ENCODE measurements around the gene IL16. TPM values are rescaled to one million over a fixed set of nuclear protein-coding genes. Genes with fewer than 3 reads are reported as not detected.

The IL16 gene
- total RNA-seq (0.14 TPM in 1 of 2 replicates, not detected in the other), polyA plus RNA-seq (0.45 TPM in 1 of 2 replicates, not detected in the other)

- Histone ChIP-seq H3K9me3 (ENCODE audit: low read depth) (no peaks in the 10 kb centered on the region), H3K27ac (no peak within 1 kb of the TSS), H3K4me3 (no peak within 1 kb of the TSS), H3K27me3 (no peaks in the 10 kb centered on the region), H3K36me3 (no peaks in the 10 kb centered on the region), H3K4me1 (ENCODE audit: low read depth) (no peaks in the 10 kb centered on the region)
- TF ChIP-seq, protein P1, sequence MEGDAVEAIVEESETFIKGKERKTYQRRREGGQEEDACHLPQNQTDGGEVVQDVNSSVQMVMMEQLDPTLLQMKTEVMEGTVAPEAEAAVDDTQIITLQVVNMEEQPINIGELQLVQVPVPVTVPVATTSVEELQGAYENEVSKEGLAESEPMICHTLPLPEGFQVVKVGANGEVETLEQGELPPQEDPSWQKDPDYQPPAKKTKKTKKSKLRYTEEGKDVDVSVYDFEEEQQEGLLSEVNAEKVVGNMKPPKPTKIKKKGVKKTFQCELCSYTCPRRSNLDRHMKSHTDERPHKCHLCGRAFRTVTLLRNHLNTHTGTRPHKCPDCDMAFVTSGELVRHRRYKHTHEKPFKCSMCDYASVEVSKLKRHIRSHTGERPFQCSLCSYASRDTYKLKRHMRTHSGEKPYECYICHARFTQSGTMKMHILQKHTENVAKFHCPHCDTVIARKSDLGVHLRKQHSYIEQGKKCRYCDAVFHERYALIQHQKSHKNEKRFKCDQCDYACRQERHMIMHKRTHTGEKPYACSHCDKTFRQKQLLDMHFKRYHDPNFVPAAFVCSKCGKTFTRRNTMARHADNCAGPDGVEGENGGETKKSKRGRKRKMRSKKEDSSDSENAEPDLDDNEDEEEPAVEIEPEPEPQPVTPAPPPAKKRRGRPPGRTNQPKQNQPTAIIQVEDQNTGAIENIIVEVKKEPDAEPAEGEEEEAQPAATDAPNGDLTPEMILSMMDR (IDR thresholded peaks at IDR 0.05; ENCODE audit: low read depth, low read length), result no peak
- no peak for DNase-seq (ENCODE audit: low read depth in 1 of 2, low spot score in 1 of 2)
These were observed at the start of gene IL16 for GRCh38 chr15:81196576-81197254. Gene IL16, plus strand, starts transcription at chr15:81196879. Its CDS starts 28,521 bp downstream, at chr15:81225400.

- H3K9me3 ChIP-seq (ENCODE audit: low read depth), result no peaks in the 10 kb centered on the region
- TF ChIP-seq, protein P1 (IDR thresholded peaks at IDR 0.05; ENCODE audit: low read depth, low read length), result no peak
- H3K4me1 ChIP-seq (ENCODE audit: low read depth), result no peaks in the 10 kb centered on the region
- H3K27me3 ChIP-seq, result no peaks in the 10 kb centered on the region
- H3K27ac ChIP-seq, result no peak overlapping the region
- no peak for DNase-seq (ENCODE audit: low read depth in 1 of 2, low spot score in 1 of 2)
- no peak overlapping the region for H3K4me3 ChIP-seq
- no peaks in the 10 kb centered on the region for H3K36me3 ChIP-seq
These were observed 45.3 kb upstream of the IL16 start for GRCh38 chr15:81151389-81151788.

GRCh38 chr15:81152339-81152738, 44.3 kb upstream of the IL16 start:
- Histone ChIP-seq H3K4me1 (ENCODE audit: low read depth) (no peaks in the 10 kb centered on the region), H3K36me3 (no peaks in the 10 kb centered on the region), H3K4me3 (no peak overlapping the region), H3K27me3 (no peaks in the 10 kb centered on the region), H3K27ac (no peak overlapping the region), H3K9me3 (ENCODE audit: low read depth) (no peaks in the 10 kb centered on the region)
- no peak for DNase-seq (ENCODE audit: low read depth in 1 of 2, low spot score in 1 of 2)
- TF ChIP-seq, protein P1 (IDR thresholded peaks at IDR 0.05; ENCODE audit: low read depth, low read length), result no peak

DNA sequence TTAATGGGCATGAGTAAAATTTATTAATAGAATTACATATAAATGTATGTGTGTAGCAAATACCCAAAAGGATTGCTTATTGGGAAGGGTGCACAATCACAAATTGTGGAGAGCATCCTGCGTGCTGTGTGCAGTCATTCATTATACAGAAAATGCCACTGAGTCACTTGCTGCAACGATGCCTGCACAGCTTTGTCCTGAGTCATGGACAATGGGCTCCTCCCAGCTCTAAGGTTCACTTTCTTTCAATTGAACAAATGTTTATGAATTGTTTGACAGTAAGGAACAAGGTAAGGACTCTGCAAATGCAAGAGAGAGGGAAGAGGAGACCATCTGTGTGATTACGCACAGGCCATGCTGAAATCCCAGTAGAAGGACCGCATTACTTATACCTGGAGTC, 43.9 kb upstream of the IL16 start:
- H3K36me3 ChIP-seq, result no peaks in the 10 kb centered on the region
- H3K4me3 ChIP-seq, result no peak overlapping the region
- H3K27me3 ChIP-seq, result no peaks in the 10 kb centered on the region
- no peak overlapping the region for H3K27ac ChIP-seq
- H3K9me3 ChIP-seq (ENCODE audit: low read depth), result no peaks in the 10 kb centered on the region
- no peak for DNase-seq (ENCODE audit: low read depth in 1 of 2, low spot score in 1 of 2)
- TF ChIP-seq, protein P1 (IDR thresholded peaks at IDR 0.05; ENCODE audit: low read depth, low read length), result no peak
- no peaks in the 10 kb centered on the region for H3K4me1 ChIP-seq (ENCODE audit: low read depth)

DNA sequence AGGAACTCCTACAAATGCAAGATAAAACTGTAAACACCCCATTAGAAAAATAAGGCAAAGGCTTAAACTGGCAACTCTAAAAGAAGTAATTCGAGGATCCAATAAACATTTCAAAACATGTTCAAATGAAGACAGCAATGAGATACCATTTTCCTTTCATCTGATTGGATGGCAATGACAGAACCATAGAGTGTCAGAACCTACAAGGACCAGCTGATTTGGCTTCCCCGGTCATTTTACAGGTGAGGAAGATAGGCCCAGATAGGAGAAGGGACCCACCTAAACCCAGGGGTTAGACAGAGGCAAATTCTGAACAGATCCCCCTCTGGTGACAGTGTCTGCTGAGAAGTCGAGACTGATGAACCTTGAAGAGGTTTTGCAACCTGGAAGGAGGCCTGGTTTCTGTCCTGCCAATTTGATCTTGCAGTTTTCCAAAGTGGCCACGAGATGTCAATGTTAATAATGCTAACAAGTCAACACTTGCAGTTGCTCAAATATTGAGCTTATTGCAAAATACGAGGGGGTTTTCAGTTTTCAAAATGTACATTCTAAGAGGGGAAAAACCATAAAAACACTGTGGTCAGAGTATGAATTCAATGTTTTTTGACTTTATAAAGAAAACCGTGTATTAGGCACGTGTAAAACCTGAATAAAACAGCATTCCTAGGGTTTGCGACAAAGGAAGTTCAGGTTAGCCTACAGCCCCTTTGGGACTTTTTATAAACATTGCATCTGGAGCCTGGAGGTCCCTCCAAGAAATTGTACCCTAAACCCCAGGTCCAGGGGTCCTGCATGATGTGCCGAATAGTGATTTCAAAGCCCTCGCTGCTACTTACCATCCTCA, 41.1 kb upstream of the IL16 start:
- DNase-seq (ENCODE audit: low read depth in 1 of 2, low spot score in 1 of 2), result peak; percentile 50 to 84
- TF ChIP-seq, protein P1 (IDR thresholded peaks at IDR 0.05; ENCODE audit: low read depth, low read length), result peak; percentile 69
- Histone ChIP-seq H3K27ac (no peak overlapping the region), H3K9me3 (ENCODE audit: low read depth) (no peaks in the 10 kb centered on the region), H3K4me1 (ENCODE audit: low read depth) (no peaks in the 10 kb centered on the region), H3K4me3 (no peak overlapping the region), H3K27me3 (no peaks in the 10 kb centered on the region), H3K36me3 (no peaks in the 10 kb centered on the region)

Data from cardiac muscle cell (in vitro differentiated cells and primary cell).